ENCODE data around the gene SEMA5A.

The SEMA5A gene

GRCh38 chr5:9062873-9063272 lies 483.0 kb downstream of the SEMA5A start:
- no peak for DNase-seq (ENCODE audit: low read depth, low spot score)

GRCh38 chr5:9059920-9060691 lies 485.8 kb downstream of the SEMA5A start:
- no peak for DNase-seq (ENCODE audit: low read depth, low spot score)

DNA sequence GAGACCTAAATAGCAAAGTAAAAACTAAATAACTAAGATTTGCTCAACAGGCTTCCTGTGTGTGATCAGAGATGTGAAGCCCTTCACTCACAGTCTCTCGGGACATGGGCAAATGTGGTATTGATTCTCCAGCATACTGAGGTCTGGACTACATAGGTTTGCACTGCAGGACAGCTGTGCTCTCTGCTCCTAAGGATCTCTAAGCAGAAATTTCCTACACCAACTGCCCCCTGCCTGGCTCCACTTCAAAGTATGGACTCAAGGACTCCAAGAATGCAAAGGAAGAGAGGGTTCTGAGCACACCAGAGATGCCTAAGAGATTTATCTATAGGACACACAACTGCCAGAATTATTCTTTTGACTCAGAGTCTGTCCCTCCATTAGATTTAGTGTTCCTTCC lies 487.2 kb downstream of the SEMA5A start:
- DNase-seq (ENCODE audit: low read depth, low spot score), result no peak

GRCh38 chr5:9058161-9058560 lies 487.7 kb downstream of the SEMA5A start:
- DNase-seq (ENCODE audit: low read depth, low spot score), result no peak

DNA sequence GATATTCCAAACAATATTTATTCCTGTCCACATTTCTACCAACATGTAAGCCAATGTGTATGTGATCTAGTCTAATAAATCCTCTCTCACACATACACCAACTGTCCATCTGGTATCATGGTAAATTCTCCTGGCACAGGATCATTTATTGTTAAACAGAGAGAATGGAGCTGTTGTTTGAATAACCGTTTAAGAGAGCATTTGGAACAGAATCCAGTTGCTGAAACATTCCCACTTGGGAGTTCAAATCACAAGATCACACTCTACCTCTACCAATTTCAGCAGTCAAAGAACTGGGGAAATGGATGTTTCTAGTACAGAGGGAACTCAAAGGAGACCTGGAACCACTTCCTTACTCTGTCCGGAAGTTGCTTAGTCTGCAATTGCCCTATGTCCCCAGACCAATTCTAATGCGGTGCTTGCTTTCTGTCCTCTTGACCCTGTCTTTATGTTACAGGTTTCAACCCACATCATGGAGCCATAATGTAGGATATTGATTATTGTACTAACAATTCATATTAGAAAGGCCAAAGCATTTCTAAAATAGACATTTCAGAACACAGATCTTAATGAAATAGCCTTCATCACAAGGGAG lies 488.4 kb downstream of the SEMA5A start:
- no peak for DNase-seq (ENCODE audit: low read depth, low spot score)

GRCh38 chr5:9056046-9056445 lies 489.8 kb downstream of the SEMA5A start:
- no peak for DNase-seq (ENCODE audit: low read depth, low spot score)

DNA sequence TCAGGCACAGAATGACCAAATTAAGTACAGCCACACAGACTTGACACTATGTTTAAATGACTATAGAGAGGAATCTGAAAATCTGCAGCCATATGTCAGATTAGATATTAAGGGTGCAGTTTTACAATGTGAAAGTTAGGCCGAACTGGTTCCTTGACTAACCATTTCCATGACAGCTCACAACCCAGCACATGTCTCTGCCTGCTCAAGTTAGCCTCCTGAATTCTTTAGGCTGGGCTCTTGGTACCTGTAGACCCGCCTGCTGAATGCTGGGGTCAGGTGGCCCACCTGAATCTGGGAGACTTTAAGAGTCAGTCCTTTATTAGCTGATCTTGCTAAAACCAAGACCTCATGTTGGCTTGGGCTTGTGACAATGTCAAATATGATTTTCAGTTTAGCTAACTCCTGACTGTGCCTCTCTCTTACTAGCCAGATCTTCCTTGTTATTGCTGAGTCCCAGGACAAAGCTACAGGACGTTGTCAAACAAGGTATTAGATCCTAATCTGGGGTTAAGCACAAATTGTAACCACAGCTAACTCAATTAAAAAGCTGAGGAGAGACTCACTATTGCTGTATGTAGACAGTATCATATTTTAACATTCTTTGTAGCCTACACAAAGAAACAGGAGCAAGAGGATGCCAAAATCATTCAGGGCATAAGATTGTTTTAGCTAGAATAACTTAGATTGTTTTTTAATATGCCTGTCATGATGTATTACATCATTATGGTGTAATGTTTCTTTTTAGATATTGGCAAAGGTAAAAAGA lies 490.9 kb downstream of the SEMA5A start:
- DNase-seq (ENCODE audit: low read depth, low spot score), result no peak

DNA sequence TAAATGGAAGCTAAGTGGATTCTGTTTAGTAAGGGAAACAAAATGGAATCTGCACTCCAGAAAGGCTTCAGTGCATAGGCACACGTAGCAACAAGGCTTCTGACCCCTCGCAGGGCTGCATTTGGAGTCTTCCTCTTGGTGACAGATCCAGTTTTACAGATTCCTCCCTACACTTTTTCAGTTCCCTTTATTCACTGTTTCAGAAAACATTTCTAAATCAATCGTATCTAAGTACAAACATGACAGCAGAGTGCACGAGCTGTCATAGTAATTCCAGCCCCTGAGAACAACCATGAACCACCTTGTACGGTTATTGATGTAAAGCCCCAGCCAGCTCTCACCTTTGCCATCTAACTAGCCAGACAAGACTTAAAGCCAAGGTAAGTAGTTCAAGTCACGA lies 491.6 kb downstream of the SEMA5A start:
- DNase-seq (ENCODE audit: low read depth, low spot score), result no peak

GRCh38 chr5:9052421-9052820 lies 493.5 kb downstream of the SEMA5A start:
- DNase-seq (ENCODE audit: low read depth, low spot score), result no peak

DNA sequence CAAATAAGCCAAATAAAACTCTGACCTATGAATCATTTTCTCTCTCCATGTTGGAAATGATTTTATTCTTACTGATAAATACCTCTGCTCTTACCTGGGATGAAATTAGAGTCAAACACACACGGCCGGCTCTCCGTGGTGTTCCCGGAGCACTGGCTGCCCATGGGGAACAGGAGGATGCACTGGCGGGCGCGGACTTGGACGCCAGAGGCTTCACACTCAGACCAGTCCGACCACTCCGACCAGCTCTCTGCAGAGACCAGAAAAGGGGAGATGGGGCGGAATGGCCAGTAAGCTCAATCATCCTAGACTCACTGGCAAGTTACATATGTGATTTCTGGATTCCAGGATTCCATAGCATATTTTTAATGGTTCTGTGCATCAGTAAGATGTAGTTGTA lies 494.1 kb downstream of the SEMA5A start:
- DNase-seq (ENCODE audit: low read depth, low spot score), result no peak

GRCh38 chr5:9047932-9048331 lies 497.9 kb downstream of the SEMA5A start:
- no peak for DNase-seq (ENCODE audit: low read depth, low spot score)

DNA sequence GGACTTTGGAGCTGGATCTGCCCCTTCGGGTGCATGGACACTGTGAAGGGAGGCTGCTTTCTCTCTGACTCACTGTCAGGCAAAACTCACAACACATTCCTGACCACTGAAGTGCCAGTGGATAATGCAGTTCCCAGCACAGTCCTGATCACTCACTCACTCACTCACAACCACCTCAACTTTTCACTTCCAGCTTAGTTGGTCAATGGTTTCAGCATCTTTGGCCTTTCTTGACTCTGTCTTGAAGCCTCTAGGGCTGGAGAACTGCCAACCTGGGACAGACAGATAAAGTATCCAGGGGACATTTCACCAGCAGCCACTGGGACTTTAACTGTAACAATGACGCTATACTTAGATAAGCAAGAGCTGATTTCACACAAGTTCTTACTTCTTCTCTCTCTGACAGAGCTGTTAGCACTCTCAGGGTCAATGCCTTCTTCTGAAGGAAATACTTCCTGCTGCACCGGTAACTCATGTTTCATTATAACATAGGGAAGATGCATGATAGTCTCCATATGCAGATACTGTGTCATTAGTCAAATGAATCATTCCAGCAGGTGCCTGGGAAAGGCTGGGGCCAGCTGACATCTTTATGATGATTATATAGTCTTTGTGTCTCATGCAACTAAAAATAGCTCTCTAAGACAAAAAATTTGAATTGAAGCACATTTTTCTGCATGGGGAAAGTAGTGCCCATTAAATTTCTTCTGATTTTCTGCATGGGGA lies 499.0 kb downstream of the SEMA5A start:
- DNase-seq (ENCODE audit: low read depth, low spot score), result no peak

DNA sequence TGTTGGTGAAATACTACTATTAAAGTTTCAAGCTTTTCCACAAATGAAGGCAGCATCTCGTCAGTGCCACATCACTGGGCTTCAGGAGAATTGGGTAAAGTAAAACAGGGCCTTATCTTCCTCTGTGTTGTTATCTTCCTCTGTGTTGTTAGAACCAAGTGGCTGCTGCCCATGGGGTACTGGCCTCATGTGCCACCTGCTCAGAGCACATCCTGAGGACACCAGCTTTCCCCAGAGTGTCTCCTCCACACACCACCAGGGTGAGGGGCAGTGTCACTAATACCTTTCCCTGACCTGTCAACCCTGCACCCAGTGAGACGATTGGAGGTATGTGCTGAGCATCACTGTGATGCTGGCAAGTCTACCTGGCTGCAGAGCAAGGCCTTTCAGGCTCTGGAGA lies 499.9 kb downstream of the SEMA5A start:
- no peak for DNase-seq (ENCODE audit: low read depth, low spot score)

GRCh38 chr5:9042241-9042640 lies 503.6 kb downstream of the SEMA5A start:
- DNase-seq (ENCODE audit: low read depth, low spot score), result no peak

DNA sequence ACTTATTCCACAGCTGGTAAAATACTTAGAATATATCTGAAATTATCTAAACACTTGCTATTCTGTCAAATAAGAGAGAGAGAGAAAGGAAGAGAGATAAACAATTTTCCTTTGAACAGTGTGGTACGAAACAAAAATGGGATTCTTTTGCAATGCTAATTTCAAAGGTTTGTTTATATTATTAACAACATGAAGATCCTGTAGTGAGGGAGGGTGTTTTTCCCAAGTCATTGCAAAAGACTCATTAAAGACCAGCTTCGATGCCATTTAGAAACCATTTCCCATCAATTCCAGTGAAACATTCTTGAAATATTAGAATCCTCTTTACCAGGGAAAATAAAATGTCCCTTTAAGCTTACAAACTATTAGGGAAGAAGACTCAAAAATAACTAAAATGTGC lies 505.4 kb downstream of the SEMA5A start:
- DNase-seq (ENCODE audit: low read depth, low spot score), result no peak

DNA sequence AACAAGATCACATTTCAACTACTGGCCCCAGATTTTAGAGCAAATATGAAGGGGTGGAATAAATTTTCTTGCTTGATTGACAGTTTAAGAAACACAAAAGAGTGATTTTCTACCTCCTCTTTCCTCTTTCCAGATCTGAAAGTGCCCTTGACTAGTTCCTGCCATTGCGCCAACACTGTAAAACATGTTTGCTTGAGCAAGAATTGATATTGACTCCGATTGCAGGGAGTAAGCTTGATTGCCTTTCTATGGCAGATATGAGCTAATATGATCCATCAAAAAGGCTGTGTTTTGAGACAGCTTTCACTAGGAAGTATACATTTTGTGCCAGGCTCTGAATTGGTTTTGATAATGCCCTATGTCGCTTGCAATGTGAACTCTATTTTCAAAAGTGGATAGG lies 508.8 kb downstream of the SEMA5A start:
- DNase-seq (ENCODE audit: low read depth, low spot score), result no peak

GRCh38 chr5:9035346-9035745 lies 510.5 kb downstream of the SEMA5A start:
- no peak for DNase-seq (ENCODE audit: low read depth, low spot score)

DNA sequence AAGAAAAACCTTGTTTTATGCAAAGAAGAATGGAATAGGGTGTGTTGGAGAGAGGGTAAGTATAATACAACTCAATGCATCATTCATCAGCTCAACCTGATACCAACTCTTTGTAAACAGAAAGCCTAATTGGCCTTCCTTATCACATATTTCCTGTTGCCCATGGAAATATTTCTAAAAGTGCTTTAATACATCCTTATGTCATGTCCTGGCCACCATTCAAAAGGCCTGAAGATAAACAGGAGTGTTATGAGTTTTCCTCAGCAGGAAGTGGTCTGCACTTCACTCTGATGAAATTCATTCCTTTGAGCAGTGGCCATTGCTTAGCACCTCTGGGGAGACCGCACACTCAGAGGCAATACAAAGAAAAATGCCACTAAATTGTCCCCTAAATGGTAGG lies 511.2 kb downstream of the SEMA5A start:
- DNase-seq (ENCODE audit: low read depth, low spot score), result no peak

- no peak for DNase-seq (ENCODE audit: low read depth, low spot score)
These were observed 512.4 kb downstream of the SEMA5A start for GRCh38 chr5:9033524-9033923.

GRCh38 chr5:9025942-9026341 lies 519.9 kb downstream of the SEMA5A start:
- DNase-seq (ENCODE audit: low read depth, low spot score), result no peak

GRCh38 chr5:9020996-9021395 lies 524.9 kb downstream of the SEMA5A start:
- DNase-seq (ENCODE audit: low read depth, low spot score), result no peak

DNA sequence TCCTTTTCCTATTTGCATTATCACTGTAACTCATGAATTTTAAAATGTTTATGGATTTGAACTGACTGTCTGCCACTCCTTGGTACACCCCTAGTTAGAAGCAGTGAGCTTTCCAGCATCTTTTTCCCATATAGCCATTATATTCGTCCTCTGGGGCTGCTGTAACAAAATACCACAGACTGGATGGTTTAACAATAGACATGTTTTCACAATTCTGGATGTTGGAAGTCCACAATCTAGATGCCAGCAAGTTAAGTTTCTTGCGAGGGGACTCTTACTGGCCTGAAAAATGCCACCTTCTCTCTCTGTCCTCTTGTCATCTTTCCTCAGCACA lies 530.0 kb downstream of the SEMA5A start:
- no peak for DNase-seq (ENCODE audit: low read depth, low spot score)

Data from activated CD4-positive, CD25-positive, alpha-beta regulatory T cell treated with anti-CD3 and anti-CD28 coated beads, Interleukin-2, amount 50 U/mL, for 16 hours (primary cell).